Astrocyte (in vitro differentiated cells and primary cell): ENCODE measurements around the gene ADAM8.

ENCODE experiments used
- CTCF ChIP-seq: IDR thresholded peaks from 2 replicates; pipeline ENCODE4 v1.5.1; 2011; ENCODE audit warnings: low read depth, mild to moderate bottlenecking, inconsistent platforms, low read length, moderate library complexity; ENCODE audit not compliant: insufficient read depth
- EZH2 ChIP-seq: IDR thresholded peaks from 2 replicates; pipeline ENCODE4 v1.6.1; 2012; ENCODE audit warnings: mild to moderate bottlenecking, low read length, inconsistent platforms; ENCODE audit not compliant: insufficient read depth

- TF ChIP-seq CTCF (no peak), EZH2 (no peak)
These were observed 13.0 kb downstream of the ADAM8 start for GRCh38 chr10:133263674-133264073.
